Liver (tissue), 9 donors: ENCODE measurements around the gene RXRG. TPM values are rescaled to one million over a fixed set of nuclear protein-coding genes. Genes with fewer than 3 reads are reported as not detected.

Experiments used
- DNase-seq: peaks from one replicate; pipeline ENCODE4 v3.0.0-alpha.2; 2017; ENCODE audit warnings: low spot score
- H3K27ac ChIP-seq, 2 donors: one replicate each; pipeline ENCODE4 v1.7.0; 2013; ENCODE audit warnings: inconsistent platforms in 2 of 2, low read length in 2 of 2, control low read depth in 1 of 2, low read depth in 1 of 2, mild to moderate bottlenecking in 1 of 2
- H3K27me3 ChIP-seq, 4 donors: one replicate each; pipeline versions ENCODE4 v1.6.1 to v1.7.0; 2013; ENCODE audit warnings: low read length in 3 of 4, inconsistent platforms in 1 of 4, mild to moderate bottlenecking in 1 of 4, moderate library complexity in 1 of 4; ENCODE audit not compliant: control insufficient read depth in 4 of 4, insufficient read depth in 4 of 4
- H3K36me3 ChIP-seq, 4 donors: one replicate each; pipeline versions ENCODE4 v1.6.1 to v1.7.0; 2013; ENCODE audit warnings: low read length in 3 of 4, mild to moderate bottlenecking in 3 of 4, low read depth in 1 of 4, moderate library complexity in 1 of 4; ENCODE audit not compliant: control insufficient read depth in 4 of 4, insufficient read depth in 3 of 4
- H3K4me1 ChIP-seq, 4 donors: one replicate each; pipeline versions ENCODE4 v1.6.1 to v1.7.0; 2013; ENCODE audit warnings: low read length in 3 of 4, mild to moderate bottlenecking in 3 of 4, moderate library complexity in 1 of 4; ENCODE audit not compliant: control insufficient read depth in 4 of 4, insufficient read depth in 4 of 4
- H3K4me3 ChIP-seq, 3 donors: one replicate each; pipeline versions ENCODE4 v1.6.1 to v1.7.0; 2013; ENCODE audit warnings: low read length in 3 of 3, control low read depth in 1 of 3, low read depth in 1 of 3, mild to moderate bottlenecking in 1 of 3
- H3K9ac ChIP-seq, 2 donors: one replicate each; pipeline ENCODE4 v1.7.0; 2013; ENCODE audit warnings: low read length in 2 of 2, mild to moderate bottlenecking in 2 of 2, moderate library complexity in 2 of 2, control low read depth in 1 of 2, low read depth in 1 of 2
- H3K9me3 ChIP-seq, 4 donors: one replicate each; pipeline versions ENCODE4 v1.6.1 to v1.7.0; 2013; ENCODE audit warnings: low read length in 3 of 4; ENCODE audit not compliant: control insufficient read depth in 4 of 4
- ATF3 ChIP-seq: IDR thresholded peaks from 2 replicates; pipeline ENCODE4 v1.6.1; 2016; ENCODE audit warnings: antibody characterized with exemption
- CTCF ChIP-seq: fragments of 150-350 bp; IDR thresholded peaks from 2 replicates; pipeline ENCODE4 v1.5.1; 2017; ENCODE audit warnings: improper control_type of control experiment, low read depth, low read length; ENCODE audit not compliant: missing input control
- FOXA1 ChIP-seq: IDR thresholded peaks from 2 replicates; pipeline ENCODE4 v1.6.1; 2016; ENCODE audit warnings: antibody characterized with exemption
- HNF4A ChIP-seq, 2 donors: conservative IDR thresholded peaks; 2 replicates each; pipeline ENCODE4 v1.6.1; 2016; ENCODE audit warnings: antibody characterized with exemption in 2 of 2, mild to moderate bottlenecking in 2 of 2
- JUND ChIP-seq, 2 donors: IDR thresholded peaks; 2 replicates each; pipeline ENCODE4 v1.6.1; 2016; ENCODE audit warnings: antibody characterized with exemption in 2 of 2
- NR2F2 ChIP-seq: IDR thresholded peaks from 2 replicates; pipeline ENCODE4 v1.6.1; 2016; ENCODE audit warnings: antibody characterized with exemption
- RAD21 ChIP-seq, 2 donors: IDR thresholded peaks; 2 replicates each; pipeline ENCODE4 v1.6.1; 2016; ENCODE audit warnings: antibody characterized with exemption in 2 of 2, mild to moderate bottlenecking in 2 of 2
- REST ChIP-seq: IDR thresholded peaks from 2 replicates; pipeline ENCODE4 v1.6.1; 2016; ENCODE audit warnings: antibody characterized with exemption, mild to moderate bottlenecking
- RXRA ChIP-seq, 2 donors: IDR thresholded peaks; 2 replicates each; pipeline ENCODE4 v1.6.1; 2017 to 2018; ENCODE audit warnings: antibody characterized with exemption in 2 of 2, mild to moderate bottlenecking in 1 of 2
- SP1 ChIP-seq: IDR thresholded peaks from 2 replicates; pipeline ENCODE4 v1.6.1; 2018; ENCODE audit warnings: antibody characterized with exemption, mild to moderate bottlenecking
- TAF1 ChIP-seq: conservative IDR thresholded peaks from 2 replicates; pipeline ENCODE4 v1.6.1; 2016; ENCODE audit warnings: antibody characterized with exemption, mild to moderate bottlenecking
- YY1 ChIP-seq: IDR thresholded peaks from 2 replicates; pipeline ENCODE4 v1.6.1; 2016; ENCODE audit warnings: antibody characterized with exemption, mild to moderate bottlenecking
- WGBS: extraction: QIAGEN DNeasy Blood & Tissue Kit; methylation state at CpG from one replicate; pipeline ENCODE4 v1.1.7; 2013; 5-methylcytosine and 5-hydroxymethylcytosine counted together
- polyA plus RNA-seq, 2 donors: library from polyadenylated mRNA; stranded (reverse) in 1 of 2; unstranded in 1 of 2; fragments of 200-250 nt in 1 of 2; fragments of >200 nt in 1 of 2; fragmentation: Nextera tagmentation in 1 of 2; extraction: Ambion mirVana in 1 of 2; gene quantifications; one replicate each; pipeline versions ENCODE4 v1.2.1 to v1.2.3, GENCODE V29; 2013 to 2015
- total RNA-seq, 2 donors: library from RNA; depleted of rRNA; stranded (reverse); fragments of >200 nt; gene quantifications; one replicate each; pipeline ENCODE4 v1.2.3, GENCODE V29; 2014
- TF ChIP-seq, protein P1 (sequence below): IDR thresholded peaks from 2 replicates; pipeline ENCODE4 v1.6.1; 2016; ENCODE audit warnings: antibody characterized with exemption
- TF ChIP-seq, protein P2 (sequence below): IDR thresholded peaks from 2 replicates; pipeline ENCODE4 v1.6.1; 2016; ENCODE audit warnings: antibody characterized with exemption
- donor health status: healthy.
- donor health status: healthy.
- donor health status: healthy.
- donor health status: healthy.
- donor health status: healthy.

The RXRG gene
- total and polyA plus RNA-seq, 4 donors: 0.12 to 0.44 (median 0.42) TPM; not detected in 1

- Histone ChIP-seq H3K9ac (peak overlapping the region in 1 of 2 donors; percentile 11), H3K27me3 (no peaks in the 10 kb centered on the region), H3K36me3 (no peaks in the 10 kb centered on the region), H3K9me3 (peaks cover 0 to 3% (median 0%) of the 10 kb centered on the region in 4 donors), H3K27ac (peak overlapping the region; percentile 58 to 83), H3K4me3 (peak overlapping the region; percentile 7 to 42 (median 16)), H3K4me1 (peaks cover 3 to 17% (median 11%) of the 10 kb centered on the region in 4 donors)
- DNase-seq: no peak
- TF ChIP-seq NR2F2 (peak; percentile 88), YY1 (peak; percentile 13), SP1 (peak; percentile 54), RAD21 (IDR thresholded peaks at IDR 0.05) (peak in 1 of 2 donors; percentile 11), REST (no peak), RXRA (IDR thresholded peaks at IDR 0.05) (peak; percentile 33 to 63), HNF4A (conservative IDR thresholded peaks at IDR 0.05) (peak; percentile 33 to 67)
- TF ChIP-seq, protein P1, sequence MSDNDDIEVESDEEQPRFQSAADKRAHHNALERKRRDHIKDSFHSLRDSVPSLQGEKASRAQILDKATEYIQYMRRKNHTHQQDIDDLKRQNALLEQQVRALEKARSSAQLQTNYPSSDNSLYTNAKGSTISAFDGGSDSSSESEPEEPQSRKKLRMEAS: no peak
- WGBS: 40% methylated on average over 10 of the region's 10 CpGs
These were observed 20.3 kb downstream of the RXRG start for GRCh38 chr1:165424454-165425216.

GRCh38 chr1:165423136-165423535 lies 21.8 kb downstream of the RXRG start:
- DNase-seq: no peak
- H3K9ac ChIP-seq: no peak overlapping the region
- TF ChIP-seq CTCF: no peak
- no peak for TF ChIP-seq YY1
- TF ChIP-seq JUND (IDR thresholded peaks at IDR 0.05): no peak
- no peak for TF ChIP-seq RXRA (IDR thresholded peaks at IDR 0.05)
- TF ChIP-seq SP1: no peak
- TF ChIP-seq, protein P1: no peak
- TF ChIP-seq TAF1: no peak
- no peak for TF ChIP-seq ATF3
- no peak for TF ChIP-seq RAD21 (IDR thresholded peaks at IDR 0.05)
- TF ChIP-seq FOXA1: no peak
- TF ChIP-seq, protein P2, sequence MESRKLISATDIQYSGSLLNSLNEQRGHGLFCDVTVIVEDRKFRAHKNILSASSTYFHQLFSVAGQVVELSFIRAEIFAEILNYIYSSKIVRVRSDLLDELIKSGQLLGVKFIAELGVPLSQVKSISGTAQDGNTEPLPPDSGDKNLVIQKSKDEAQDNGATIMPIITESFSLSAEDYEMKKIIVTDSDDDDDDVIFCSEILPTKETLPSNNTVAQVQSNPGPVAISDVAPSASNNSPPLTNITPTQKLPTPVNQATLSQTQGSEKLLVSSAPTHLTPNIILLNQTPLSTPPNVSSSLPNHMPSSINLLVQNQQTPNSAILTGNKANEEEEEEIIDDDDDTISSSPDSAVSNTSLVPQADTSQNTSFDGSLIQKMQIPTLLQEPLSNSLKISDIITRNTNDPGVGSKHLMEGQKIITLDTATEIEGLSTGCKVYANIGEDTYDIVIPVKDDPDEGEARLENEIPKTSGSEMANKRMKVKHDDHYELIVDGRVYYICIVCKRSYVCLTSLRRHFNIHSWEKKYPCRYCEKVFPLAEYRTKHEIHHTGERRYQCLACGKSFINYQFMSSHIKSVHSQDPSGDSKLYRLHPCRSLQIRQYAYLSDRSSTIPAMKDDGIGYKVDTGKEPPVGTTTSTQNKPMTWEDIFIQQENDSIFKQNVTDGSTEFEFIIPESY: no peak
- 83% methylated on average over 5 of the region's 5 CpGs for WGBS
- no peaks in the 10 kb centered on the region for H3K36me3 ChIP-seq
- peaks cover 0 to 3% (median 0%) of the 10 kb centered on the region in 4 donors for H3K9me3 ChIP-seq
- peaks cover 3 to 17% (median 11%) of the 10 kb centered on the region in 4 donors for H3K4me1 ChIP-seq
- H3K27ac ChIP-seq: no peak overlapping the region
- no peaks in the 10 kb centered on the region for H3K27me3 ChIP-seq
- no peak overlapping the region for H3K4me3 ChIP-seq
